NCI-H2196 treated with DMSO at 0.1 percent for 48 hours (cell line): ENCODE results near the gene ITGA6.

Experiments used
- DNase-seq: peaks from one replicate; lab custom pipeline; 2025; ENCODE audit not compliant: unreplicated experiment; lab: John Stamatoyannopoulos, UW

ITGA6 gene

DNA sequence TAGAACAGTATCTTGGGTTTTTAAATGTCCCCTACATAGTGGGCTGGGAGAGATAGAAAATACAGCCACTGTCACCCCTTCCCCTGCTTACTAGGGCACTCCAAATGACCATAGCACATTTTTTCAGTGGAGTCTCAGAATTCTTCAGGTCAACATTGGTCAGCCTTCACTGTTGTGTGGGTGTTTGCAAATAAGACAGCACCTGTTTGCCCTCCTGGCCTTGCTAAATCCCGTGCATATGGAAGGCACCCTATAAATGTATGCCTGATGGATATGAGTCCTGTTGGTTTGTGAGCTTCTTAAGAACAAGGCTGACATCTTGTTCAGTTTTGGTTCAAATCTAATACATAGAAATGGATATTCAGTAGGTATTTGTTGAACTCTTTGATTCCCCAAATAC lies 12.5 kb downstream of the ITGA6 start:
- DNase-seq: no peak

DNA sequence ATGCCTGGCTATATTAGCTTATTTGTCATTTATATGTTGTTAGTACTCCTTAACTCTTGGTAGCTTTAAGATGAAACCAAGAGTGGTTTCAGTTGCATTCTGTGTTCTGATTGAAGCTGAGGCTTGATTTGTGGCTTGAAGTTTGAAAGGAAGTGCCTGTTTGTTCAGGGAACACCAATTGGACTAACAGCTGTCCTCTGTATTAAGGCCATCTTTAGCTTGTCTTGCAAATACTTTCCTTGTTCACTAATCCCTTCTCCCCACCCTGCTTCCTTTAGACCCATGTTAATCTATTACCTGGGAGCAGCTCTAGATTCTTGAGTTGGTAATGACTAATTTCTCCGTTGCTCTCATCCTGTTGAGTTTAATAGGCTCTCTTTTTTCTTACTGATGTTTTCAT lies 13.4 kb downstream of the ITGA6 start:
- no peak for DNase-seq

GRCh38 chr2:172442072-172442895 lies 14.9 kb downstream of the ITGA6 start:
- no peak for DNase-seq

- DNase-seq: no peak
These were observed 18.5 kb downstream of the ITGA6 start for GRCh38 chr2:172445851-172446250.

GRCh38 chr2:172446474-172447063 lies 19.2 kb downstream of the ITGA6 start:
- DNase-seq: no peak

DNA sequence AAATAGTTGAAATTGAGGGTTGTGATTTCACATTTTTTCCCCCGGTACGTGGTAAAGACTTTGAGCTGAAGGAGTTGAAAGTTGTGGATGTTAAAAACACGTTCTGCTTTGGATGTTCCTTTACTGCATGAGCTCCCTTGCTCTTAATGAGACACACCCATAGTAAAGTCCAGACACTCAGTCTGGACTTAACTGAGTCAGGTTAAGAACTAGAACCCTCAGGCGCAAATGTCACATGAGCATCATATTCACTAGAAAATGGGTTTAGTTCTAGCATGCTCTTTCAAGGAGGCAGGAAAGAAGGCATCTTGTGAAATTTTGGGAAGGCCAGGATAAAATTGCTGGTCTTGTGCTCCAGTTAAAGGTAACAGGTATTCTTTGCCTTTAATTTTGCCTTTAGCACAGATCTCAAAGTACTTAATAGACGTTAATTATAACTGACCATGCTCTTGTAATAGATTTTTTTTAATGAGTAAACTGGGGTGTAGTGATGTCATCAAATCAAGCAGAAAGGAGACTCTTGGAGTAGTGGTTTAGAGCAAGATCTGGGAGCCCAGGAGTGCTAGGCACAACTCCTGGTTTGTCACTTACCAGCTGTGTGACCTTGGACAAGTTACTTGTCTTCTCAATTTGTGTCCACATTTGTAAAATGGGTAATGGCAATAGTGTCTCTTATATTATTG lies 20.6 kb downstream of the ITGA6 start:
- no peak for DNase-seq

GRCh38 chr2:172448544-172449267 lies 21.3 kb downstream of the ITGA6 start:
- DNase-seq: no peak

- DNase-seq: no peak
These were observed 22.6 kb downstream of the ITGA6 start for GRCh38 chr2:172449911-172450550.

DNA sequence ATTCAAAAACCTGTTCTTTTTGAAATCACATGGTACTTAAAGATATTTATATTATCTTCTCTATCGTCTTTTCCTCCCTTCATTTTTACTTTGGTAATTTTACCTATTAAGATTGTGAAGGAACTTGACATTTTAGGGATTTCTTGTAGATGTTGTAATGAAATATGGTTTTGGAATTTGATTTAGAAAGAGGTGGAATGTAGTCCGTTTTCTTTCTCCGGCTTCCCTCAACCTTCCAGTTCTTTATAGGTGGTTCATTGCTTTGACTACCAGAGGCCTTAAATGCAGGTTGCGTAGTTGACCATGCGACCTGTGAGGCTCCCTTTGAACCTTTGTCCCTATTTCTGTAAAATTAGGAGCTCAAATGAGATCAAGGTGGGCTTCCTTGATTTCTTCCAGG lies 24.5 kb downstream of the ITGA6 start:
- no peak for DNase-seq

- no peak for DNase-seq
These were observed 25.5 kb downstream of the ITGA6 start for GRCh38 chr2:172452845-172453244.

DNA sequence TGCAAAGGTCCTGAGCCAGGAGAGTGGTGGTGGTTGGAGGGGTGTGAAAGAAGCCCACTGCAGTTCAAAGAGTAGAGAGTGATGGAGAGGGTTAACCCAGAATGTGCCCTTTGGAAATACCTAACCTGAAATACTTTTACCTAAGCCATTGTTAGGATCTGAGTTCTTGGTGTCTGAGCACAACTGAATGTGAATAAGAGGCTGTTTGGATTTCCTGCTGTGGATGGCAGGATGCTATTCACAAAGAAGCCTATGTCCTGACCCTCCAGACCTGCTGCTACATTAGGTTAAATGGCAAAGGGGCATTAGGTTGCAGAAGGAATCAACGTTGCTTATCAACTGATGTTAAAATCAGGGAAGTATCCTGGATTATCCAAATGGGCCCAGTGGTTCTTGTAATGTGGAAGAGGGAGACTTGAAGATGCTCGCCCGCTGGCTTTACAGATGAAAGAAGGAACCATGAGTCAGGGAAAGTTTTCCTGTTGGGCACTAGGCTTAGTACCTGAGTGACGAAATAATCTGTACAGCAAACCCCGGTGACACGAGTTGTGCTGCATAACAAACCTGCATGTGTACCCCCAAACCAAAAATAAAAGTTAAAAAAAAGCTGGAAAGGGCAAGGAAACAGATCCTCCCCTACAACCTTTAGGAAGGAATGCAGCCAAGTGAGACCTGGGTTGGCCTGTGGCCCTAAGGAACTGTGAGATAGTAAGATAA lies 27.2 kb downstream of the ITGA6 start:
- DNase-seq: no peak

- no peak for DNase-seq
These were observed 27.7 kb downstream of the ITGA6 start for GRCh38 chr2:172455121-172455515.

DNA sequence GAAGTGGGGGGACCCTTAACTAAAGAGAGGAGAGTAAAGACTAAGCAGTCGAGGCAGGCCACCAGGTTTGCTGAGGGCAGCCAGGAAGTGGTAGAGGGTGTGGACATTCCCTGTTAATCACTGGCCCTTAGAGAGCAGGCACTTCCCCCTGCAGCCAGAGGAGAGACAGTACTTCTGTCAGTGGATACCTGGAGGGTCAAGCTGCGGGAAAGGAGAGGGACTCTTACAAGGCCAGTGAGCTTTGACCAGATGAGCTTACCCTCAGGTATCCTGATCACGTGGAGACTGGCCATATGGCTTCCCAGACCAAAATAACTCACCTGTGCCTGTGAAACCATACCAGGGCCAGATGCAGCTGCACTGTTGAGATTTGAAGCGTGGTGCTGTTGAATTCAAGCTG lies 28.6 kb downstream of the ITGA6 start:
- DNase-seq: no peak

GRCh38 chr2:172457536-172457935 lies 30.1 kb downstream of the ITGA6 start:
- no peak for DNase-seq

DNA sequence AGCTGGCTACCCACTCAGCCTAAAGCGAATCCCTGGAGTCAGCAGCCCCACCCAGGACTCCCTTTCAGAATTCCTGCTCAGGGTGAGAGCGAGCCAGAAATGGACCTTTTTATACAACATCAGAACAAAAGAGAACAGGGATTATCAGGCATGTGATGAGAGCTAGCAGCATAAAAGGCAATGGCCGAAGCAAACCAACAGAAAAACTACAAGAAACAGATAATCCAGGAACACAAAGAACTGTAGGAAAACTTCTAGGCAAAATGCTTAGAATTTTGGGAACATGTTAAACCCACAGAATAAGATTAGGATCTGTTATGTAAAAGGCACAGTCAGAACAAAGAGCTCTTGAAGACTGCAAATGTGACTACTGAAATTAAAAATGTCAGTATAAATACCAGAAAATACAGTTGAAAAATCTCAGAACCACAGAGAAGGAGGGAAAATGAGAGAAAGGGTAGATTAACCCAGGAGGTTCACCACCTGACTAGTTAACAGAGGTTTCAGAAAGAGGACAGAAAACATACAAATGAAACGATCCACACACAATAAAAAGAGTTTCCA lies 31.3 kb downstream of the ITGA6 start:
- DNase-seq: no peak

DNA sequence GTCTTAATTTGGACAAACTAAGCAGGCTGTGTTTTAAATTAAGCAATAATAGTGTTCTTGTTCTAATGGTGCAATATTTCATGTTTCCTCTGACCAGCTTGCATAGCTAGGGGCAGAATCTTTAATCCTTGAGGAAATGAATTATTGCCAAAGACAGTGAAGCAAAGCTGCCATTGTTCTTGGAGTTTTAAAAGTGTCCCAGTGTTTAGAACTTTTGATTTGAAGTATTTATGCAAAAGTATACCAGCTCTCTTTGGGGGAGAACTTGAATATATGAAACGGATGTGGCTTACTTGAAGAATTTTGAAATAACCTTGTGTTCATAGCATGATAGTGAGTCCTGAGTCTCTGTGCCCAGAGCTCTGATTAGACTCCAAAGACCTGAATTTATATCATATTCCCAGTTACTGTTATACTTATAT lies 33.4 kb downstream of the ITGA6 start:
- no peak for DNase-seq

- peak; percentile 15 for DNase-seq
These were observed 34.4 kb downstream of the ITGA6 start for GRCh38 chr2:172461591-172462372.

- DNase-seq: no peak
These were observed 35.0 kb downstream of the ITGA6 start for GRCh38 chr2:172462373-172462848.

GRCh38 chr2:172462849-172463381 lies 35.5 kb downstream of the ITGA6 start:
- DNase-seq: no peak
